ENCODE data around the gene DCTN1. TPM values are rescaled to one million over a fixed set of nuclear protein-coding genes. Genes with fewer than 3 reads are reported as not detected.
A peak's percentile ranks its signal among the peaks of the same experiment; 100 is the strongest.

DCTN1 gene
- polyA plus RNA-seq, 2 donors, result 60.8 to 83.3 TPM

DNA sequence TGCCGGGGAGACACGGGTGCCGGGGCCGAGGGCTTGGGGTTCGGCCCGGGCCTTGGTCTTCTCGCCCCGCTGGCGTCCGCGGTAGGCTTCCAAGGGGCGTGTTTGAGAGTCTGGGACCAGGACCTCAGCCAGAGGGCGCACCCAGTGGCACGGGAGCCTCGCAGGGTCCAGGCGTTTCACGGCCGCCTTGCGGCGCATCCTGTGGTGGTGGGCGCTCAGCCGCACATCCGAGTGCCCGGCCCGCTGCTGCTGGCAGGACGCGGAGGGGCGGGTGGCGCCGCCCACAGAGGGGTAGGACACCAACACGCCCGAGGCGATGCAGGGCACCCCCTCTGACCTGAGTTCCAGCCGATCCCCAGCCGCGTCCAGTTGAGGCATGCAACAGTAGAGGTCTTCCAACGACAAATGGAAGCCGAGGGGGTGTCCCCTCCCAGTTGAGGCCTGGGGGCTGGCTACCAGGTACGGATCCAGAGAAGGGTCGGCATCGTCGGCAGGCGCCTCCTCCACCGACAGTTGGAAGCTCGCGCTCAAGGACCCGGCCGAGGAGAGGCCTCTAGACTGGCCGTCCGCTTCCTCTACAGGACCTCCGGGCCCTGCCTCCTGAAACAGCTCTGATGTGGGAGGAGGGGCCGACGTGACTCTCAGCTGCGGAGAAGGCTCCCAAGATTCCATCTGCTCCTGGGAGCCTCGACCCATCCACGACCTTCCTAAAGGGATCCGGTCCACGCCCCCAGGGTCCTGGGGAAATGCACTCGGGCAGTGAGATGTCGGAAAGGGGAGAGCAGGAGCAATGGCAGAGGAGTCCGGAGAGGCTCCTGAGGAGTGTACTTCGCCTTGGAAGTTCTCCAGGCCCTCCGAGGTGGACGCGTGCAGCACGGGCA, 35.0 kb upstream of the DCTN1 start:
- no peaks in the 10 kb centered on the region for H3K36me3 ChIP-seq (ENCODE audit: control insufficient read depth in 2 of 2, insufficient read depth in 2 of 2, low read length in 1 of 2)
- H3K9me3 ChIP-seq (ENCODE audit: control insufficient read depth in 2 of 2, insufficient read depth in 1 of 2, low read depth in 1 of 2, low read length in 1 of 2), result no peaks in the 10 kb centered on the region
- peaks cover 0 to 2% of the 10 kb centered on the region in 2 donors for H3K27me3 ChIP-seq (ENCODE audit: control insufficient read depth in 1 of 2, insufficient read depth in 2 of 2, low read length in 2 of 2)
- peak overlapping the region; percentile 35 to 45 for H3K4me3 ChIP-seq (ENCODE audit: low read depth in 1 of 2, low read length in 2 of 2)
- WGBS, 2 donors, result 6 to 9% methylated on average over 66 of the region's 66 CpGs
- H3K4me1 ChIP-seq (ENCODE audit: control insufficient read depth in 2 of 2, insufficient read depth in 2 of 2, low read length in 1 of 2), result peaks cover 4 to 10% of the 10 kb centered on the region in 2 donors
- H3K27ac ChIP-seq (ENCODE audit: low read depth in 2 of 2, low read length in 1 of 2), result no peak overlapping the region

DNA sequence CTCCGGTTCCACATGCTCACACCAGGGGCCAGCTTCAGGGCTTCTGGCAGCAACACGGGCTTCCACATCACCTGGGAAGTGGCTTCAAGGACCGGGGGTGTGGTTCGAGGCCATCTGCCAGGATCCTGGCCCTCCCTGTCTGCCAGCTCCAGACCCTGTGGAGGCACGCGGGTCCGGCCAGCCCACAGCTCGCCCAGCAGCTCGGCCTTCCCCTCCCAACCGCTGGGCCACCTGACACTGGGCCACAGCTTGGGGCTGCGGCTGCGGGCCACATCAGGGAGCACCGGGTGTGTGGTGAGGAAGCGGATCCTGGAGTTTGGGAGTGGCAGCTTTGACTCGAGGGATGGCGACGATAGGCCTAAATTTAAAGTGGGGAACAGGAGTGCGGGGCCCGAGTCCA, 34.3 kb upstream of the DCTN1 start:
- Histone ChIP-seq H3K4me3 (ENCODE audit: low read depth in 1 of 2, low read length in 2 of 2) (peak overlapping the region; percentile 35 to 45), H3K9me3 (ENCODE audit: control insufficient read depth in 2 of 2, insufficient read depth in 1 of 2, low read depth in 1 of 2, low read length in 1 of 2) (no peaks in the 10 kb centered on the region), H3K4me1 (ENCODE audit: control insufficient read depth in 2 of 2, insufficient read depth in 2 of 2, low read length in 1 of 2) (peaks cover 4 to 10% of the 10 kb centered on the region in 2 donors), H3K36me3 (ENCODE audit: control insufficient read depth in 2 of 2, insufficient read depth in 2 of 2, low read length in 1 of 2) (no peaks in the 10 kb centered on the region), H3K27ac (ENCODE audit: low read depth in 2 of 2, low read length in 1 of 2) (no peak overlapping the region), H3K27me3 (ENCODE audit: control insufficient read depth in 1 of 2, insufficient read depth in 2 of 2, low read length in 2 of 2) (peaks cover 0 to 2% of the 10 kb centered on the region in 2 donors)
- 29 to 40% methylated on average over 19 of the region's 19 CpGs for WGBS, 2 donors

DNA sequence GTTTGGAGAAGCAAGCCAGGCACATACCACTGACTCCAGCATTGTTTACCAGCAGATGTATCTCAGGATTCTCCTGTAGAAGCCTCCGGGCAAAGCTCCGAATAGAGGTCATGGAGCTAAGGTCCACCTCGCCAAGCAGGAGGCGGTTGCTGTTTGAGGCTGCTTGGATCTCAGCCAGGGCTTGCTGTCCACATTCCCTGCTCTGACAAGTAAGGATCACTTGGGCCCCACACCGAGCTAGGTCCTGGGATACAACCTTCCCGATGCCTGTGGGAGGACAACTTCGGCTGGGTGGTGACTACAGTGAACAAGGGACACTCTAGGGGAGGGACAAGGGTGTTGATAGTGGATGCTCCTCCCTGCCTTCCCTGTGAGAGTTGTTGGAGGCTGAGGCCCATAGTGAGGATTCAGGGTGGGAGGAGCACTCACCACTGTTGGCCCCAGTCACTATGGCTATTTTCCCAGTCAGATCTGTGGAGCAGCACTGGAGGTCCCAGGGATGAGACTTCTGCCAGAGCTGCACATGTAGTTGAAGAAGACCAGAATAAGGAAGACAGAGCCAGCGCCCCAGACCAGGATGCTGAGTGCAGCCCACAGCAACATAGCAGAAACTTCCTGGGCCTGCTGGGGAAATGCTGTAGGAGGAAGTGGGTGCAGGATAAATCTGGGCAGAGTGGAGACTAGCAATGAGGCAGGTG, 33.0 kb upstream of the DCTN1 start:
- H3K27ac ChIP-seq (ENCODE audit: low read depth in 2 of 2, low read length in 1 of 2), result no peak overlapping the region
- H3K9me3 ChIP-seq (ENCODE audit: control insufficient read depth in 2 of 2, insufficient read depth in 1 of 2, low read depth in 1 of 2, low read length in 1 of 2), result no peaks in the 10 kb centered on the region
- 55 to 58% methylated on average over 8 of the region's 8 CpGs for WGBS, 2 donors
- H3K4me3 ChIP-seq (ENCODE audit: low read depth in 1 of 2, low read length in 2 of 2), result no peak overlapping the region
- H3K4me1 ChIP-seq (ENCODE audit: control insufficient read depth in 2 of 2, insufficient read depth in 2 of 2, low read length in 1 of 2), result peaks cover 4 to 10% of the 10 kb centered on the region in 2 donors
- peaks cover 0 to 2% of the 10 kb centered on the region in 2 donors for H3K27me3 ChIP-seq (ENCODE audit: control insufficient read depth in 1 of 2, insufficient read depth in 2 of 2, low read length in 2 of 2)
- no peaks in the 10 kb centered on the region for H3K36me3 ChIP-seq (ENCODE audit: control insufficient read depth in 2 of 2, insufficient read depth in 2 of 2, low read length in 1 of 2)

DNA sequence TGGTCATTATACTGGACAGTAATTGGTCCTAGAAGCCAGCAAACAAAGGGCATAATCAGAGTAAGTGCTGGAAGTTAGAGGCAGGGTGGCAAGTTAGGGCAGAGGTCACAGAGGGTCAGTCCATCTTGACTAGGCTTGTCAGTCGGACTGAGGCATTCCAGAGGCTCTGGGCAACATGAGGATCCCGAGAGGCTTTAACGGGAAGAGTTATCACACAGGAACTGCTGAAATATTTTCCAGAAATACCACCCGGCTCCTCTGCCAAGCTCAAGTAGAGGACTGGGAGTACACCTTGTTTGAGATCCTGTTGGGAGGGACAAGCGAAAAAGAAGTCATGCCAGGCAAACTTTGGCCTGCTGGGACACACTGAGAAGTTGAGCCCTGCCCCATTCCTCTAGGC, 27.6 kb upstream of the DCTN1 start:
- WGBS, 2 donors, result 72 to 79% methylated on average over 5 of the region's 5 CpGs
- H3K36me3 ChIP-seq (ENCODE audit: control insufficient read depth in 2 of 2, insufficient read depth in 2 of 2, low read length in 1 of 2), result no peaks in the 10 kb centered on the region

DNA sequence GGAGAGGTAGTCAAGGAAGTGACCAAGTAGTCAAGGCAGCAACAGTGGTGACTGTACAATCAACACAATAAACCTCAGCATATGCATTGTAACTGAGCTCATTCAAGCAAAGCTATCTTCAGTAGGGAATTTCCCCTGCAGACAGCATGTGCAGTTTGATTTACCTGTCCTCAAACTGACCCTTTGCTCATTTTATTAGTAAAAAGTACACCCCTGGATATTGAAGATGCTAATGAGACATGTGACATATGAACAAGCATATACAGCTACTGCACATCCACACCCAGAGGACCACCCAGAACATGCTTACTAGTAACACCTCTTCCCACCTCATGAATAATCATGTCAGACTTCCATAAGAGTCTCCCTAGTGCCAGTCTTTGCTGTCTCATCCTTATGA, 25.9 kb upstream of the DCTN1 start:
- Histone ChIP-seq H3K9me3 (ENCODE audit: control insufficient read depth in 2 of 2, insufficient read depth in 1 of 2, low read depth in 1 of 2, low read length in 1 of 2) (no peaks in the 10 kb centered on the region), H3K36me3 (ENCODE audit: control insufficient read depth in 2 of 2, insufficient read depth in 2 of 2, low read length in 1 of 2) (no peaks in the 10 kb centered on the region), H3K27me3 (ENCODE audit: control insufficient read depth in 1 of 2, insufficient read depth in 2 of 2, low read length in 2 of 2) (no peaks in the 10 kb centered on the region), H3K4me1 (ENCODE audit: control insufficient read depth in 2 of 2, insufficient read depth in 2 of 2, low read length in 1 of 2) (no peaks in the 10 kb centered on the region), H3K4me3 (ENCODE audit: low read depth in 1 of 2, low read length in 2 of 2) (no peak overlapping the region), H3K27ac (ENCODE audit: low read depth in 2 of 2, low read length in 1 of 2) (no peak overlapping the region)

More for the DNA sequence above, 27.6 kb upstream of the DCTN1 start:
- Histone ChIP-seq H3K4me1 (ENCODE audit: control insufficient read depth in 2 of 2, insufficient read depth in 2 of 2, low read length in 1 of 2) (no peaks in the 10 kb centered on the region), H3K27me3 (ENCODE audit: control insufficient read depth in 1 of 2, insufficient read depth in 2 of 2, low read length in 2 of 2) (no peaks in the 10 kb centered on the region), H3K27ac (ENCODE audit: low read depth in 2 of 2, low read length in 1 of 2) (no peak overlapping the region), H3K9me3 (ENCODE audit: control insufficient read depth in 2 of 2, insufficient read depth in 1 of 2, low read depth in 1 of 2, low read length in 1 of 2) (no peaks in the 10 kb centered on the region), H3K4me3 (ENCODE audit: low read depth in 1 of 2, low read length in 2 of 2) (no peak overlapping the region)

DNA sequence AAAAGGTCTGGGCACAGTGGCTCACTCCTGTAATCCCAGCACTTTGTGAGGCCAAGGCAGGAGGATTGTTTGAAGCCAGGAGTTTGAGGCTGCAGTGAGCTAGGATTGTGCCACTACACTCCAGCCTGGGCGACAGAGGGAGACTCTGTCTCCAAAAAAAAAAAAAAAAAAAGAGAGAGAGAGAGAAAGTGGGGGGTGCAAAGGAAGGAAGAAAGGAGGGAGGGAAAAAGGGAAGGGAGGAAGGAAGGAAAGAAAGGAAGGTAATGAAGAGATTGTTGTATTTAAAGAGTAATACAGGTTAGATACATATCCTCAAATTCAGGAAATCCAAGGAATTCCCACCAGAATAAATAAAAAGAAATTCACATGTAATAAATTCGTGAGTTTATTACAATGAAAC, 21.8 kb upstream of the DCTN1 start:
- H3K4me3 ChIP-seq (ENCODE audit: low read depth in 1 of 2, low read length in 2 of 2), result no peak overlapping the region
- no peaks in the 10 kb centered on the region for H3K36me3 ChIP-seq (ENCODE audit: control insufficient read depth in 2 of 2, insufficient read depth in 2 of 2, low read length in 1 of 2)
- no peaks in the 10 kb centered on the region for H3K4me1 ChIP-seq (ENCODE audit: control insufficient read depth in 2 of 2, insufficient read depth in 2 of 2, low read length in 1 of 2)
- 78 to 81% methylated on average over 2 of the region's 2 CpGs for WGBS, 2 donors
- H3K9me3 ChIP-seq (ENCODE audit: control insufficient read depth in 2 of 2, insufficient read depth in 1 of 2, low read depth in 1 of 2, low read length in 1 of 2), result no peaks in the 10 kb centered on the region
- H3K27me3 ChIP-seq (ENCODE audit: control insufficient read depth in 1 of 2, insufficient read depth in 2 of 2, low read length in 2 of 2), result no peaks in the 10 kb centered on the region
- H3K27ac ChIP-seq (ENCODE audit: low read depth in 2 of 2, low read length in 1 of 2), result no peak overlapping the region

DNA sequence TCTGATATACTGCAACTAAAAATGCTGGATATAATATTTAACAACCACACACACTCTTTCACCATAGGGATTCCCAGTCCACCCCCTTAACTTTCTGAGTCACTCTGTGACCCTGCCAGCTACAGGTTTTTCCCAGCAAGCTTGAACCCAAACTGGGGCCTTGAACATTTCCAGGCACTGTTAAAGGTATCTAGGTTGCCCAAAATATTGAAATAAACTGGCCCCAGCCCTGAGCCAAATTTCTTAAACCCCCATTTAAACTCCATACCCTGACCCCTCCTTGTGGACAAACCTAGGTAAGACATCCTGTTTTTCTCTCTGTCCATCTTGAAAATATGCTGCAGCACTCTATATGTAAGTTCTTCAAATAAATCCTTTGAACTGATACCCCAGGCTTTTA, 19.7 kb upstream of the DCTN1 start:
- Histone ChIP-seq H3K36me3 (ENCODE audit: control insufficient read depth in 2 of 2, insufficient read depth in 2 of 2, low read length in 1 of 2) (no peaks in the 10 kb centered on the region), H3K27ac (ENCODE audit: low read depth in 2 of 2, low read length in 1 of 2) (no peak overlapping the region), H3K4me1 (ENCODE audit: control insufficient read depth in 2 of 2, insufficient read depth in 2 of 2, low read length in 1 of 2) (no peaks in the 10 kb centered on the region), H3K4me3 (ENCODE audit: low read depth in 1 of 2, low read length in 2 of 2) (no peak overlapping the region), H3K27me3 (ENCODE audit: control insufficient read depth in 1 of 2, insufficient read depth in 2 of 2, low read length in 2 of 2) (no peaks in the 10 kb centered on the region), H3K9me3 (ENCODE audit: control insufficient read depth in 2 of 2, insufficient read depth in 1 of 2, low read depth in 1 of 2, low read length in 1 of 2) (no peaks in the 10 kb centered on the region)

DNA sequence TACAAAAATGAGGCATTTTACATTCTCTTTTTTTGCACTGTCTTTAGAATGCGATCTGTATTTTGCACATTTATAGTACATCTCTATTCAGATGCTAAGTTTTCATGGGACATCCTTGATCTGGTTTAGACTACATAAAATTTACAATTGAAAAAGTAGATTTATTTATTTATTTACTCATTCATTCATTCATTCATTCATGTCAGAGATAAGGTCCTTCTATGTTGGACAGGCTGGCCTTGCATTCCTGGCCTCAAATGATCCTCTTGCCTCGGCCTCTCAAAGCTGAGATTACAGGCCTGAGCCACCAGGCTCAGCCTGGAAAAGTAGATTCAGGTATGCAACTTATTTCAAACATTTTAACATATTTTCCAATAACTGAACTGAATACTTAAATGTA, 16.0 kb upstream of the DCTN1 start:
- no peaks in the 10 kb centered on the region for H3K4me1 ChIP-seq (ENCODE audit: control insufficient read depth in 2 of 2, insufficient read depth in 2 of 2, low read length in 1 of 2)
- H3K4me3 ChIP-seq (ENCODE audit: low read depth in 1 of 2, low read length in 2 of 2), result no peak overlapping the region
- WGBS, 2 donors, result 92 to 94% methylated on average over 2 of the region's 2 CpGs
- H3K36me3 ChIP-seq (ENCODE audit: control insufficient read depth in 2 of 2, insufficient read depth in 2 of 2, low read length in 1 of 2), result no peaks in the 10 kb centered on the region
- H3K9me3 ChIP-seq (ENCODE audit: control insufficient read depth in 2 of 2, insufficient read depth in 1 of 2, low read depth in 1 of 2, low read length in 1 of 2), result no peaks in the 10 kb centered on the region
- H3K27me3 ChIP-seq (ENCODE audit: control insufficient read depth in 1 of 2, insufficient read depth in 2 of 2, low read length in 2 of 2), result no peaks in the 10 kb centered on the region
- H3K27ac ChIP-seq (ENCODE audit: low read depth in 2 of 2, low read length in 1 of 2), result no peak overlapping the region

DNA sequence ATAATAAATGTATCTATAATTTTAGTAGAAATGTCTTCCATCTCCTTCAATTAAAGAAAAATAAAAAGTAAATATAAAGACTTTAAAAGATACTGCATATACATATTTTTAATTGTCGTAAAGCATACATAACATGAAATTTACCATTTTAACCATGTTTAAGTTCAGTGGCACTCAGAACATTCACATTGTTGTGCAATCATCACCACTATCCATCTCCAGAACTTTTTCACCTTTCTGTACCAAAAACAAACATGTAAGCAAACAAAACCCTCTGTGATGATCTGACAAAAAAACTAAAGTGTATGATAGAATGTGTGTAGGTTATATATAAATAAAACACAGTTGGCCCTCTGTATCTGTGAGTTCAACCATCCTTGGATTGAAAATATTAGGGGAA, 13.4 kb upstream of the DCTN1 start:
- Histone ChIP-seq H3K4me1 (ENCODE audit: control insufficient read depth in 2 of 2, insufficient read depth in 2 of 2, low read length in 1 of 2) (no peaks in the 10 kb centered on the region), H3K9me3 (ENCODE audit: control insufficient read depth in 2 of 2, insufficient read depth in 1 of 2, low read depth in 1 of 2, low read length in 1 of 2) (no peaks in the 10 kb centered on the region), H3K27me3 (ENCODE audit: control insufficient read depth in 1 of 2, insufficient read depth in 2 of 2, low read length in 2 of 2) (no peaks in the 10 kb centered on the region), H3K4me3 (ENCODE audit: low read depth in 1 of 2, low read length in 2 of 2) (no peak overlapping the region), H3K36me3 (ENCODE audit: control insufficient read depth in 2 of 2, insufficient read depth in 2 of 2, low read length in 1 of 2) (no peaks in the 10 kb centered on the region), H3K27ac (ENCODE audit: low read depth in 2 of 2, low read length in 1 of 2) (no peak overlapping the region)
- WGBS, 2 donors, result 88 to 96% methylated on average over 1 of the region's 1 CpG

DNA sequence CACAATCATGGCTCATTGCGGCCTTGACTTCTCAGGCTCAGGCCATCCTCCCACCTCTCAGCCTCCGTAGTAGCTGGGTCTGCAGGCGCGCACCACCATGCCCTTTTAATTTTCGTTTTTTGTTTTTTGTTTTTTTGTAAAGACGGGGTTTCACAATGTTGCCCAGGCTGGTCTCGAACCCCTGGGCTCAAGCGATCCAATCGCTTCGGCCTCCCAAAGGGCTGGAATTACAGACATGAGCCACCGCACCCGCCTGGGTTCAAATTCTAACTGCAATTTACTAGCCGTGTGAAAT, 12.3 kb upstream of the DCTN1 start:
- H3K4me1 ChIP-seq (ENCODE audit: control insufficient read depth in 2 of 2, insufficient read depth in 2 of 2, low read length in 1 of 2), result no peaks in the 10 kb centered on the region
- H3K4me3 ChIP-seq (ENCODE audit: low read depth in 1 of 2, low read length in 2 of 2), result no peak overlapping the region
- H3K27me3 ChIP-seq (ENCODE audit: control insufficient read depth in 1 of 2, insufficient read depth in 2 of 2, low read length in 2 of 2), result no peaks in the 10 kb centered on the region
- H3K27ac ChIP-seq (ENCODE audit: low read depth in 2 of 2, low read length in 1 of 2), result no peak overlapping the region
- WGBS, 2 donors, result 71 to 72% methylated on average over 13 of the region's 13 CpGs
- no peaks in the 10 kb centered on the region for H3K9me3 ChIP-seq (ENCODE audit: control insufficient read depth in 2 of 2, insufficient read depth in 1 of 2, low read depth in 1 of 2, low read length in 1 of 2)
- no peaks in the 10 kb centered on the region for H3K36me3 ChIP-seq (ENCODE audit: control insufficient read depth in 2 of 2, insufficient read depth in 2 of 2, low read length in 1 of 2)
